ENCODE measurements around the gene ANGPTL2. TPM values are rescaled to one million over a fixed set of nuclear protein-coding genes. Genes with fewer than 3 reads are reported as not detected.

The ANGPTL2 gene
- total RNA-seq, 2 experiments from 2014 or later: not detected

- Histone ChIP-seq H3K27ac (ENCODE audit: low read depth, low read length, poor library complexity, severe bottlenecking) (no peak overlapping the region), H3K4me1 (ENCODE audit: insufficient read depth, low read length, poor library complexity, severe bottlenecking) (no peaks in the 10 kb centered on the region), H3K36me3 (ENCODE audit: insufficient read depth, low read length) (no peaks in the 10 kb centered on the region), H3K79me2 (ENCODE audit: insufficient read depth, low read depth, low read length) (no peaks in the 10 kb centered on the region), H3K4me2 (ENCODE audit: low read length) (no peak overlapping the region), H2AFZ (ENCODE audit: low read length) (no peak overlapping the region), H3K9me3 (ENCODE audit: low read length) (no peaks in the 10 kb centered on the region), H4K20me1 (ENCODE audit: insufficient read depth, low read length) (no peaks in the 10 kb centered on the region), H3K4me3 (ENCODE audit: low read depth, low read length, poor library complexity, severe bottlenecking) (no peak overlapping the region), H3K9me2 (ENCODE audit: insufficient read depth, low read length) (no peaks in the 10 kb centered on the region)
- TF ChIP-seq EZH2phosphoT487 (IDR thresholded peaks at IDR 0.05; ENCODE audit: borderline replicate concordance, low read depth, low read length): no peak
- no peak for TF ChIP-seq CTCF (conservative IDR thresholded peaks at IDR 0.05; ENCODE audit: low read length)
- no TSS peak for BruUV-seq (replicated peaks)
- ChIA-PET POLR2A (interaction anchor here (0.6 kb wide), 1 partner anchor 1475 kb away, joined by 3 read pairs; no protein-coding TSS in a partner anchor), CTCF (ENCODE audit: unreplicated experiment) (no interaction called here)
- intact Hi-C loops (cut with micrococcal nuclease; ENCODE audit: unreplicated experiment): no loop called here
- no peak for DNase-seq (ENCODE audit: low spot score)
Measured at GRCh38 chr9:127088724-127089615, 33.5 kb downstream of the ANGPTL2 start.

GRCh38 chr9:127087836-127088235 lies 34.6 kb downstream of the ANGPTL2 start:
- no peak for DNase-seq (ENCODE audit: low spot score)
- no peak overlapping the region for H3K4me2 ChIP-seq (ENCODE audit: low read length)
- no peaks in the 10 kb centered on the region for H3K36me3 ChIP-seq (ENCODE audit: insufficient read depth, low read length)
- ChIA-PET POLR2A (interaction anchor here (0.6 kb wide), 1 partner anchor 265 kb away, joined by 3 read pairs; no protein-coding TSS in a partner anchor), CTCF (ENCODE audit: unreplicated experiment) (no interaction called here)
- H3K9me2 ChIP-seq (ENCODE audit: insufficient read depth, low read length): no peaks in the 10 kb centered on the region
- no peak for TF ChIP-seq EZH2phosphoT487 (IDR thresholded peaks at IDR 0.05; ENCODE audit: borderline replicate concordance, low read depth, low read length)
- no peak for TF ChIP-seq CTCF (conservative IDR thresholded peaks at IDR 0.05; ENCODE audit: low read length)
- H3K4me3 ChIP-seq (ENCODE audit: low read depth, low read length, poor library complexity, severe bottlenecking): no peak overlapping the region
- no peaks in the 10 kb centered on the region for H3K4me1 ChIP-seq (ENCODE audit: insufficient read depth, low read length, poor library complexity, severe bottlenecking)
- H3K9me3 ChIP-seq (ENCODE audit: low read length): no peaks in the 10 kb centered on the region
- intact Hi-C loops (cut with micrococcal nuclease; ENCODE audit: unreplicated experiment): no loop called here
- no peaks in the 10 kb centered on the region for H4K20me1 ChIP-seq (ENCODE audit: insufficient read depth, low read length)
- no peak overlapping the region for H2AFZ ChIP-seq (ENCODE audit: low read length)
- BruUV-seq (replicated peaks): no TSS peak
- no peak overlapping the region for H3K27ac ChIP-seq (ENCODE audit: low read depth, low read length, poor library complexity, severe bottlenecking)
- H3K79me2 ChIP-seq (ENCODE audit: insufficient read depth, low read depth, low read length): no peaks in the 10 kb centered on the region

- H3K4me1 ChIP-seq (ENCODE audit: insufficient read depth, low read length, poor library complexity, severe bottlenecking): no peaks in the 10 kb centered on the region
- H3K4me3 ChIP-seq (ENCODE audit: low read depth, low read length, poor library complexity, severe bottlenecking): no peak overlapping the region
- no peak overlapping the region for H3K4me2 ChIP-seq (ENCODE audit: low read length)
- no peak for DNase-seq (ENCODE audit: low spot score)
- no peaks in the 10 kb centered on the region for H4K20me1 ChIP-seq (ENCODE audit: insufficient read depth, low read length)
- BruUV-seq (replicated peaks): no TSS peak
- H3K27ac ChIP-seq (ENCODE audit: low read depth, low read length, poor library complexity, severe bottlenecking): no peak overlapping the region
- H3K36me3 ChIP-seq (ENCODE audit: insufficient read depth, low read length): no peaks in the 10 kb centered on the region
- no peak for TF ChIP-seq EZH2phosphoT487 (IDR thresholded peaks at IDR 0.05; ENCODE audit: borderline replicate concordance, low read depth, low read length)
- no peak for TF ChIP-seq CTCF (conservative IDR thresholded peaks at IDR 0.05; ENCODE audit: low read length)
- H2AFZ ChIP-seq (ENCODE audit: low read length): no peak overlapping the region
- no peaks in the 10 kb centered on the region for H3K79me2 ChIP-seq (ENCODE audit: insufficient read depth, low read depth, low read length)
- no peaks in the 10 kb centered on the region for H3K9me2 ChIP-seq (ENCODE audit: insufficient read depth, low read length)
- intact Hi-C loops (cut with micrococcal nuclease; ENCODE audit: unreplicated experiment): no loop called here
- ChIA-PET CTCF (ENCODE audit: unreplicated experiment) (no interaction called here), POLR2A (no interaction called here)
- no peaks in the 10 kb centered on the region for H3K9me3 ChIP-seq (ENCODE audit: low read length)
Measured at GRCh38 chr9:127087411-127087810, 35.0 kb downstream of the ANGPTL2 start.
